ENCODE measurements around the gene LECT2. TPM values are rescaled to one million over a fixed set of nuclear protein-coding genes. Genes with fewer than 3 reads are reported as not detected.

The LECT2 gene
- total and polyA plus RNA-seq, 2 donors from 2014 or later, result not detected

DNA sequence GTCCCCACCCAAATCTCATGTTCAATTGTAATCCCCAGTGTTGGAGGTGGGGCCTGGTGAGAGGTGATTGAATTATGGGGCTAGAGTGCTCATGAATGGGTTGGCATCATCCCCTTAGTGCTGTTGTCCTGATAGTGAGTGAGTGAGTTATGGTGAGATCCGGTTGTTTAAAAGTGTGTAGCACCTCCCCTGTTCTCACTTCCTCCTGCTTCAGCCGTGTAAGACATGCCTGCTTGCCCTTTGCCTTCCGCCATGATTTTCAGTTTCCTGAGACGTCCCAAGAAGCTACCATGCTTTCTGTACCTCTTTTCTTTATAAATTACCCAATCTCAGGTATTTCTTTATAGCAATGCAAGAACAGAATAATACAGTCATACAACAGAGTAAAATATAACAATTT, 742 bp upstream of the LECT2 start:
- H3K36me3 ChIP-seq (ENCODE audit: control insufficient read depth in 2 of 3, insufficient read depth in 3 of 3, low read length in 3 of 3), result no peaks in the 10 kb centered on the region
- no peaks in the 10 kb centered on the region for H3K27me3 ChIP-seq (ENCODE audit: control insufficient read depth, insufficient read depth, low read length)
- no peak for DNase-seq
- H3K9me3 ChIP-seq (ENCODE audit: control insufficient read depth in 2 of 3, insufficient read depth in 1 of 3, low read length in 3 of 3), result no peaks in the 10 kb centered on the region
- H3K9ac ChIP-seq (ENCODE audit: low read length in 3 of 3), result no peak overlapping the region
- H3K27ac ChIP-seq (ENCODE audit: low read depth in 2 of 2, low read length in 2 of 2), result no peak overlapping the region
- no peak for FAIRE-seq
- TF ChIP-seq, protein P1, sequence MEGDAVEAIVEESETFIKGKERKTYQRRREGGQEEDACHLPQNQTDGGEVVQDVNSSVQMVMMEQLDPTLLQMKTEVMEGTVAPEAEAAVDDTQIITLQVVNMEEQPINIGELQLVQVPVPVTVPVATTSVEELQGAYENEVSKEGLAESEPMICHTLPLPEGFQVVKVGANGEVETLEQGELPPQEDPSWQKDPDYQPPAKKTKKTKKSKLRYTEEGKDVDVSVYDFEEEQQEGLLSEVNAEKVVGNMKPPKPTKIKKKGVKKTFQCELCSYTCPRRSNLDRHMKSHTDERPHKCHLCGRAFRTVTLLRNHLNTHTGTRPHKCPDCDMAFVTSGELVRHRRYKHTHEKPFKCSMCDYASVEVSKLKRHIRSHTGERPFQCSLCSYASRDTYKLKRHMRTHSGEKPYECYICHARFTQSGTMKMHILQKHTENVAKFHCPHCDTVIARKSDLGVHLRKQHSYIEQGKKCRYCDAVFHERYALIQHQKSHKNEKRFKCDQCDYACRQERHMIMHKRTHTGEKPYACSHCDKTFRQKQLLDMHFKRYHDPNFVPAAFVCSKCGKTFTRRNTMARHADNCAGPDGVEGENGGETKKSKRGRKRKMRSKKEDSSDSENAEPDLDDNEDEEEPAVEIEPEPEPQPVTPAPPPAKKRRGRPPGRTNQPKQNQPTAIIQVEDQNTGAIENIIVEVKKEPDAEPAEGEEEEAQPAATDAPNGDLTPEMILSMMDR (IDR thresholded peaks at IDR 0.05; ENCODE audit: borderline replicate concordance, extremely low read depth, insufficient read depth), result no peak
- no peaks in the 10 kb centered on the region for H3K4me1 ChIP-seq (ENCODE audit: control insufficient read depth in 2 of 3, insufficient read depth in 2 of 3, low read depth in 1 of 3, low read length in 3 of 3)
- H3K4me3 ChIP-seq (ENCODE audit: low read length in 3 of 3), result no peak overlapping the region
- intact Hi-C loops (cut with DNase I), result loop anchor here (10.0 kb wide), 1 partner anchor 109 kb away; no protein-coding TSS in a partner anchor

- intact Hi-C loops (cut with DNase I), result loop anchor here (10.0 kb wide), 1 partner anchor 111 kb away; no protein-coding TSS in a partner anchor
- no peak overlapping the region for H3K9ac ChIP-seq (ENCODE audit: low read length in 3 of 3)
- no peak overlapping the region for H3K4me3 ChIP-seq (ENCODE audit: low read length in 3 of 3)
- no peaks in the 10 kb centered on the region for H3K4me1 ChIP-seq (ENCODE audit: control insufficient read depth in 2 of 3, insufficient read depth in 2 of 3, low read depth in 1 of 3, low read length in 3 of 3)
- TF ChIP-seq, protein P1 (IDR thresholded peaks at IDR 0.05; ENCODE audit: borderline replicate concordance, extremely low read depth, insufficient read depth), result no peak
- no peak for DNase-seq
- no peaks in the 10 kb centered on the region for H3K9me3 ChIP-seq (ENCODE audit: control insufficient read depth in 2 of 3, insufficient read depth in 1 of 3, low read length in 3 of 3)
- no peak overlapping the region for H3K27ac ChIP-seq (ENCODE audit: low read depth in 2 of 2, low read length in 2 of 2)
- H3K36me3 ChIP-seq (ENCODE audit: control insufficient read depth in 2 of 3, insufficient read depth in 3 of 3, low read length in 3 of 3), result no peaks in the 10 kb centered on the region
- H3K27me3 ChIP-seq (ENCODE audit: control insufficient read depth, insufficient read depth, low read length), result no peaks in the 10 kb centered on the region
- no peak for FAIRE-seq
Measured at GRCh38 chr5:135953850-135954249, 933 bp downstream of the LECT2 start.

DNA sequence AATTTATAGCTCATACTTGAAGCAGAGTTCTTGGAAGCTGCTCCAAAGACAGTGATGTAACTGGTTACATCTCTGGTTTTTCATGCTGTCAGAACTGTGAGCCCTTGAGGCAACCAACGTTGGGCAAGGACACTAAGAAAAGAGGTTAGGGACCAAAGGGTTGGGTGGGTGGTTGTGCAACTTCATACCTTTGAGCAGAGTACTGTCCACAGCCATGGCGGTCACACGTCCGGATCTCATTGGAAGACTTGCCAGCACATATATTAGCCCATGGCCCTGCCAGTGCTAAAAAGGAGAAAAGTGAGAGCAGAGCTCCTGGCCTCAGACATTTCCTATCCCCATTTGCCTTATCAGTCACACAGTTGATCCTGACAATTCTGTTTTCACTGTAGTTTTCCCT, 2.1 kb downstream of the LECT2 start:
- no peak overlapping the region for H3K4me3 ChIP-seq (ENCODE audit: low read length in 3 of 3)
- intact Hi-C loops (cut with DNase I), result loop anchor here (10.0 kb wide), 1 partner anchor 112 kb away; no protein-coding TSS in a partner anchor
- TF ChIP-seq, protein P1 (IDR thresholded peaks at IDR 0.05; ENCODE audit: borderline replicate concordance, extremely low read depth, insufficient read depth), result no peak
- no peaks in the 10 kb centered on the region for H3K27me3 ChIP-seq (ENCODE audit: control insufficient read depth, insufficient read depth, low read length)
- no peak for DNase-seq
- H3K9me3 ChIP-seq (ENCODE audit: control insufficient read depth in 2 of 3, insufficient read depth in 1 of 3, low read length in 3 of 3), result no peaks in the 10 kb centered on the region
- no peak overlapping the region for H3K27ac ChIP-seq (ENCODE audit: low read depth in 2 of 2, low read length in 2 of 2)
- no peak overlapping the region for H3K9ac ChIP-seq (ENCODE audit: low read length in 3 of 3)
- FAIRE-seq, result no peak
- no peaks in the 10 kb centered on the region for H3K4me1 ChIP-seq (ENCODE audit: control insufficient read depth in 2 of 3, insufficient read depth in 2 of 3, low read depth in 1 of 3, low read length in 3 of 3)
- H3K36me3 ChIP-seq (ENCODE audit: control insufficient read depth in 2 of 3, insufficient read depth in 3 of 3, low read length in 3 of 3), result no peaks in the 10 kb centered on the region

DNA sequence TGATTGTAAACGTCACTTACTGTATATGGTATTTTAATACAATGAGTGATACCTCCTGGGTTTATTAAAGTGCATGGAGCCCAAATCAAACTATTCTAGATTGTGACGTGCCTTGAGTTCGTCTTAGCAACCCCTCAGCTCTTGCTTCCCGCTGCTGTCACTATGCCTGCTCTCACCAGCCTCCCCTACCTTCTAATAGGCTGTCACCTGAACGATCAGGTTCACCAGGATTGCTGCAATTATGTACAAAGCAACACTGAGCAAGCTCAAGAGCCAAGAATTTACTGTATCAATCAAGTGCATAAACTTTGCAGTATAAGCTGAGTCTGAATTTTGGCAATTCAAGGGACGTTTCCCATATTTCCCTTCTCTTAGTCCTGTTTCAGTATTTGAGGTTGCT, 3.0 kb downstream of the LECT2 start:
- Histone ChIP-seq H3K9ac (ENCODE audit: low read length in 3 of 3) (no peak overlapping the region), H3K36me3 (ENCODE audit: control insufficient read depth in 2 of 3, insufficient read depth in 3 of 3, low read length in 3 of 3) (no peaks in the 10 kb centered on the region), H3K9me3 (ENCODE audit: control insufficient read depth in 2 of 3, insufficient read depth in 1 of 3, low read length in 3 of 3) (no peaks in the 10 kb centered on the region), H3K27me3 (ENCODE audit: control insufficient read depth, insufficient read depth, low read length) (no peaks in the 10 kb centered on the region), H3K4me3 (ENCODE audit: low read length in 3 of 3) (no peak overlapping the region), H3K4me1 (ENCODE audit: control insufficient read depth in 2 of 3, insufficient read depth in 2 of 3, low read depth in 1 of 3, low read length in 3 of 3) (no peaks in the 10 kb centered on the region), H3K27ac (ENCODE audit: low read depth in 2 of 2, low read length in 2 of 2) (no peak overlapping the region)
- intact Hi-C loops (cut with DNase I), result loop anchor here (10.0 kb wide), 1 partner anchor 113 kb away; no protein-coding TSS in a partner anchor
- TF ChIP-seq, protein P1 (IDR thresholded peaks at IDR 0.05; ENCODE audit: borderline replicate concordance, extremely low read depth, insufficient read depth), result no peak
- FAIRE-seq (no peak), DNase-seq (no peak)

Measured in kidney (tissue), 14 donors.